Spleen (tissue), 11 donors: ENCODE results near the gene ST6GALNAC4. TPM values are rescaled to one million over a fixed set of nuclear protein-coding genes. Genes with fewer than 3 reads are reported as not detected.

ENCODE experiments used
- DNase-seq: peaks from one replicate; pipeline ENCODE4 v3.0.0-alpha.2; 2020
- H3K27ac ChIP-seq, 8 donors: fragments of 200-600 bp; sonication (generic) in 7 of 8; 1 replicate in 4 of 8; 2 replicates in 4 of 8; pipeline versions ENCODE4 v1.5.0 to v1.8.0; 2016 to 2021; ENCODE audit warnings: inconsistent platforms in 4 of 8, mild to moderate bottlenecking in 4 of 8, moderate library complexity in 1 of 8
- H3K27me3 ChIP-seq, 7 donors: fragments of 200-600 bp; sonication (generic) in 6 of 7; replicated peaks in 1 of 7; 1 replicate in 4 of 7; 2 replicates in 3 of 7; pipeline versions ENCODE4 v1.5.0 to v1.8.0; 2016 to 2021; ENCODE audit warnings: inconsistent platforms in 3 of 7, mild to moderate bottlenecking in 1 of 7
- H3K36me3 ChIP-seq, 6 donors: fragments of 200-600 bp; sonication (generic) in 5 of 6; 1 replicate in 4 of 6; 2 replicates in 2 of 6; pipeline versions ENCODE4 v1.5.0 to v1.8.0; 2016 to 2021; ENCODE audit warnings: inconsistent platforms in 2 of 6
- H3K4me1 ChIP-seq, 6 donors: fragments of 200-600 bp; sonication (generic) in 5 of 6; 1 replicate in 3 of 6; 2 replicates in 3 of 6; pipeline versions ENCODE4 v1.5.0 to v1.8.0; 2016 to 2021; ENCODE audit warnings: inconsistent platforms in 3 of 6
- H3K4me3 ChIP-seq, 8 donors: fragments of 200-600 bp; sonication (generic) in 7 of 8; 1 replicate in 4 of 8; 2 replicates in 4 of 8; pipeline versions ENCODE4 v1.5.0 to v1.8.0; 2016 to 2021; ENCODE audit warnings: inconsistent platforms in 4 of 8, mild to moderate bottlenecking in 4 of 8, moderate library complexity in 2 of 8
- H3K9me3 ChIP-seq, 8 donors: fragments of 200-600 bp; sonication (generic) in 7 of 8; 1 replicate in 4 of 8; 2 replicates in 4 of 8; pipeline versions ENCODE4 v1.5.0 to v1.8.0; 2016 to 2021; ENCODE audit warnings: inconsistent platforms in 4 of 8
- POLR2A ChIP-seq, 3 donors: fragments of 450-650 bp; IDR thresholded peaks; one replicate each; pipeline ENCODE4 v1.5.1; 2017; ENCODE audit warnings: antibody characterized with exemption in 3 of 3, mild to moderate bottlenecking in 1 of 3
- POLR2AphosphoS5 ChIP-seq, 3 donors: sonication (generic); formaldehyde crosslinking; IDR thresholded peaks; one replicate each; pipeline ENCODE4 v1.5.1; 2017; ENCODE audit warnings: antibody characterized with exemption in 3 of 3
- WGBS, 5 donors: extraction: QIAGEN DNeasy Blood & Tissue Kit in 3 of 5; methylation state at CpG; one replicate each; pipeline versions ENCODE4 v1.1.5 to v1.1.7; 2013 to 2018; 5-methylcytosine and 5-hydroxymethylcytosine counted together
- intact Hi-C: fragments of 100-400 bp; cut with DNase I; formaldehyde crosslinking; loops from one replicate; pipeline ENCODE4 v1.15.0; 2023; ENCODE audit warnings: low total_unique reads
- polyA plus RNA-seq, 3 donors: library from polyadenylated mRNA; stranded (reverse); fragments of 200-250 nt; gene quantifications; one replicate each; pipeline ENCODE4 v1.2.1, GENCODE V29; 2013
- total RNA-seq, 7 donors: library from RNA; depleted of rRNA in 3 of 7; stranded (reverse); fragments of >200 nt in 3 of 7; fragmentation: NEBNext Ultra II Directional in 4 of 7; extraction: Animal tissue kit (Norgen Biotek cat#: 25700) in 4 of 7; gene quantifications; one replicate each; pipeline versions ENCODE4 v1.1.0 to v1.2.1, GENCODE V29; 2016 to 2021
- TF ChIP-seq, protein P1 (sequence below), 11 experiments: fragments of 200-600 bp in 7 of 11; fragments of 450-650 bp in 4 of 11; sonication (generic) in 4 of 11; IDR thresholded peaks in 8 of 11; conservative IDR thresholded peaks in 3 of 11; 1 replicate in 7 of 11; 2 replicates in 4 of 11; pipeline versions ENCODE4 v1.4.0 to v1.8.0; 2016 to 2021; ENCODE audit warnings: antibody characterized with exemption in 11 of 11, inconsistent platforms in 4 of 11, mild to moderate bottlenecking in 1 of 11
- donor health status: healthy with polysubstance abuse.
- donor health status: DM: no; HTN: no; CAD: no; lungs with moderate emphysema.
- donor health status: DM: no; HTN: no; CAD: no.
- donor health status: Bipolar disorder and iron deficiency.
- donor health status: healthy.
- donor health status: DM: no; HTN: no; CAD: no.
- donor health status: DM: yes; HTN: yes; CAD: no.

The ST6GALNAC4 gene
- total and polyA plus RNA-seq, 10 donors, result 16.0 to 92.8 (median 59.3) TPM

DNA sequence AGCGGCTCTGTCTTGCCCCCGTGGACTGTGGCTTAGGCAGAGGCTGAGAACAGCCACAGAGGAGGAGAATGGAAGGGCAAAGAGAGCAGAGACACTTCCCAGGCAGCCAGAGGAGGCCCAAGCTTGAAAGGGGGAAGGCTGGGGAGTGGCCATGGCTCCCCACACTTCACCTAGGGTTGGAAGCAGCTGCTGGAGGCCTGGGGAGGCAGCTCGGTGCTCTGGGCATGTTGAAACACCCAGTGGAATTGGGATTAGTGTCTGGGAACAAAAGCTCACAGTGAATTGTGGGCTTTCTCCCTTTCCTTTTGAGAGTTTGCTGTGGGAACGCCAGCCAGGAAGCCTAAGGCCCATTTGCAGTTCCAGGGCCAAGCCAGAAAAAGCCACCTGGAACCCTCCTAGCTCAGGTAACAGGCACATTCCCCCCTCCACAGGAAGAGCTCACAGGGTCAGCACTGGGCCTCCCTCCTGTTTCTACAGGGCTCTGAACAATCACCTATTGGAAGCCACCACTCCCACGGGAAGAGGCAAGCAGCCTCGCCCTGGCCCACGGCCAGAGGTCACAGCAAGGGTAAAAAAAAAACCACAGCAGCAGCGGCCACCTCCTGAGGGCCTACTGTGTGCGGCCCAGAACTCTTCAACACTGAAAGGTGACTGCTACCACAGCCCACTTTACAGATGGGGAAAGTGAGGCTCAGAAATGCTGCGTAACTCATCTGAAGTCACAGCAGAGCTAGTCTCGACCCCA is 43.7 kb upstream of the ST6GALNAC4 start:
- Histone ChIP-seq H3K4me3 (no peak overlapping the region), H3K9me3 (no peaks in the 10 kb centered on the region), H3K36me3 (peaks cover 0 to 17% (median 0%) of the 10 kb centered on the region in 6 donors), H3K27me3 (no peaks in the 10 kb centered on the region), H3K27ac (peak overlapping the region in 4 of 8 donors; percentile 11 to 66 (median 42)), H3K4me1 (peaks cover 24 to 100% (median 76%) of the 10 kb centered on the region in 6 donors)
- TF ChIP-seq POLR2AphosphoS5 (IDR thresholded peaks at IDR 0.05), result no peak
- no peak for TF ChIP-seq POLR2A (IDR thresholded peaks at IDR 0.05)
- TF ChIP-seq, protein P1, sequence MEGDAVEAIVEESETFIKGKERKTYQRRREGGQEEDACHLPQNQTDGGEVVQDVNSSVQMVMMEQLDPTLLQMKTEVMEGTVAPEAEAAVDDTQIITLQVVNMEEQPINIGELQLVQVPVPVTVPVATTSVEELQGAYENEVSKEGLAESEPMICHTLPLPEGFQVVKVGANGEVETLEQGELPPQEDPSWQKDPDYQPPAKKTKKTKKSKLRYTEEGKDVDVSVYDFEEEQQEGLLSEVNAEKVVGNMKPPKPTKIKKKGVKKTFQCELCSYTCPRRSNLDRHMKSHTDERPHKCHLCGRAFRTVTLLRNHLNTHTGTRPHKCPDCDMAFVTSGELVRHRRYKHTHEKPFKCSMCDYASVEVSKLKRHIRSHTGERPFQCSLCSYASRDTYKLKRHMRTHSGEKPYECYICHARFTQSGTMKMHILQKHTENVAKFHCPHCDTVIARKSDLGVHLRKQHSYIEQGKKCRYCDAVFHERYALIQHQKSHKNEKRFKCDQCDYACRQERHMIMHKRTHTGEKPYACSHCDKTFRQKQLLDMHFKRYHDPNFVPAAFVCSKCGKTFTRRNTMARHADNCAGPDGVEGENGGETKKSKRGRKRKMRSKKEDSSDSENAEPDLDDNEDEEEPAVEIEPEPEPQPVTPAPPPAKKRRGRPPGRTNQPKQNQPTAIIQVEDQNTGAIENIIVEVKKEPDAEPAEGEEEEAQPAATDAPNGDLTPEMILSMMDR (IDR thresholded peaks at IDR 0.05 in 8 of 11, conservative IDR thresholded peaks at IDR 0.05 in 3 of 11), result no peak
- DNase-seq, result no peak
- WGBS, 5 donors, result 56 to 73% (median 71%) methylated on average over 11 of the region's 11 CpGs
- intact Hi-C loops, result no loop called here

GRCh38 chr9:127959841-127960409 is 43.1 kb upstream of the ST6GALNAC4 start:
- no peaks in the 10 kb centered on the region for H3K27me3 ChIP-seq
- no peak for DNase-seq
- intact Hi-C loops, result no loop called here
- H3K4me1 ChIP-seq, result peaks cover 21 to 100% (median 76%) of the 10 kb centered on the region in 6 donors
- no peaks in the 10 kb centered on the region for H3K9me3 ChIP-seq
- TF ChIP-seq, protein P1 (IDR thresholded peaks at IDR 0.05 in 8 of 11, conservative IDR thresholded peaks at IDR 0.05 in 3 of 11), result no peak
- TF ChIP-seq POLR2A (IDR thresholded peaks at IDR 0.05) (no peak), POLR2AphosphoS5 (IDR thresholded peaks at IDR 0.05) (no peak)
- H3K27ac ChIP-seq, result peak overlapping the region in 5 of 8 donors; percentile 4 to 66 (median 41)
- H3K36me3 ChIP-seq, result peaks cover 0 to 17% (median 0%) of the 10 kb centered on the region in 6 donors
- H3K4me3 ChIP-seq, result no peak overlapping the region
- 86 to 99% (median 94%) methylated on average over 2 of the region's 2 CpGs for WGBS, 5 donors

DNA sequence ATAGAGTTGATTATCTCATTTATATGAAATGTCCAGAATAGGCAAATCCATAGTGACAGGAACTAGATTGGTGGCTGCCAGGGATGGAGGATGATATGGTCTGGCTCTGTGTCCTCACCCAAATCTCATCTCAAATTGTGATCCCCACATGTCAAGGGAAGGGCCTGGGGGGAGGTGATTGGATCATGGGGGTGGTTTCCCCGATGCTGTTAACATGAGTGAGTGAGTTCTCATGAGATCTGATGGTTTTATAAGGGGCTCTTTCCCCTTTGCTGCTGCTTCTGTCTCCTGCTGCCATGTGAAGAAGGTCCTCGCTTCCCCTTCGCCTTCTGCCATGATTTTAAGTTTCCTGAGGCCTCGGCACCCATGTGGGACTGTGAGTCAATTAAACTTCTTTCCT is 42.6 kb upstream of the ST6GALNAC4 start:
- Histone ChIP-seq H3K9me3 (no peaks in the 10 kb centered on the region), H3K36me3 (peaks cover 0 to 17% (median 0%) of the 10 kb centered on the region in 6 donors), H3K4me3 (no peak overlapping the region), H3K27me3 (no peaks in the 10 kb centered on the region), H3K4me1 (peaks cover 20 to 100% (median 77%) of the 10 kb centered on the region in 6 donors), H3K27ac (peak overlapping the region in 2 of 8 donors; percentile 4 to 66)
- TF ChIP-seq, protein P1 (IDR thresholded peaks at IDR 0.05 in 8 of 11, conservative IDR thresholded peaks at IDR 0.05 in 3 of 11), result no peak
- TF ChIP-seq POLR2A (IDR thresholded peaks at IDR 0.05), result no peak
- no peak for TF ChIP-seq POLR2AphosphoS5 (IDR thresholded peaks at IDR 0.05)
- intact Hi-C loops, result no loop called here
- no peak for DNase-seq
- WGBS, 5 donors, result 85 to 97% (median 93%) methylated on average over 4 of the region's 4 CpGs

GRCh38 chr9:127958728-127959127 is 41.9 kb upstream of the ST6GALNAC4 start:
- no peaks in the 10 kb centered on the region for H3K9me3 ChIP-seq
- intact Hi-C loops, result no loop called here
- H3K36me3 ChIP-seq, result peaks cover 0 to 17% (median 0%) of the 10 kb centered on the region in 6 donors
- 80 to 94% (median 89%) methylated on average over 1 of the region's 1 CpG for WGBS, 5 donors
- TF ChIP-seq, protein P1 (IDR thresholded peaks at IDR 0.05 in 8 of 11, conservative IDR thresholded peaks at IDR 0.05 in 3 of 11), result no peak
- TF ChIP-seq POLR2AphosphoS5 (IDR thresholded peaks at IDR 0.05), result no peak
- peak overlapping the region in 1 of 8 donors; percentile 66 for H3K27ac ChIP-seq
- no peak overlapping the region for H3K4me3 ChIP-seq
- no peaks in the 10 kb centered on the region for H3K27me3 ChIP-seq
- DNase-seq, result no peak
- peaks cover 20 to 100% (median 75%) of the 10 kb centered on the region in 6 donors for H3K4me1 ChIP-seq
